Esophagus muscularis mucosa (tissue), 4 donors: ENCODE results near the gene MRPL10.

Experiments used
- EP300 ChIP-seq: sonication (generic); formaldehyde crosslinking; IDR thresholded peaks from one replicate; pipeline ENCODE4 v1.6.1; 2017; ENCODE audit warnings: antibody characterized with exemption
- POLR2A ChIP-seq: fragments of 450-650 bp; IDR thresholded peaks from one replicate; pipeline ENCODE4 v1.6.1; 2017; ENCODE audit warnings: antibody characterized with exemption, moderate library complexity, mild to moderate bottlenecking, low read depth
- POLR2AphosphoS5 ChIP-seq, 2 donors: sonication (generic); formaldehyde crosslinking; IDR thresholded peaks; one replicate each; pipeline ENCODE4 v1.6.1; 2017; ENCODE audit warnings: antibody characterized with exemption in 2 of 2
- TF ChIP-seq, protein P1 (sequence below), 3 experiments: fragments of 200-600 bp in 2 of 3; fragments of 450-650 bp in 1 of 3; sonication (generic) in 2 of 3; IDR thresholded peaks; one replicate each; pipeline ENCODE4 v1.5.1; 2017 to 2019; ENCODE audit warnings: antibody characterized with exemption in 3 of 3, mild to moderate bottlenecking in 2 of 3, moderate library complexity in 1 of 3

DNA sequence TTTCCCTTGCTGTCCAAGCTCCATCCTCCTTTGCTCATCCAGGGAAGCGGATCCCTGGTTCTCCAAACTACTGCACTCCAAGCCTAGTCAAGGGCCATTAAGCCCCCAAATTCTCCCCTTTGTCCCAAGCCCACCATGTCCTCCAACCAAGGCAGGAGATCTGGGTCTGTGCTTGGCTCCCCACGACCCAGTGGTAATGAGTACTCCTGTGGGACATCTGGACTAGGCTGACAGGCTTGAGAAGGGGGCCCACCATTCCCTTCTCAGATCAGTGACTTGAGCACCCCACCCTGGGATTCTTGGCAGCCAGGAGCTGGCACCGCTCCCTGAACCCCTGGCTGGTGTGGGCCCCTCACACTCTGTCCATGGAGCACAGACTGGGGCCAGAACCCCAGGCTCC, 26.9 kb downstream of the MRPL10 start:
- TF ChIP-seq, protein P1, sequence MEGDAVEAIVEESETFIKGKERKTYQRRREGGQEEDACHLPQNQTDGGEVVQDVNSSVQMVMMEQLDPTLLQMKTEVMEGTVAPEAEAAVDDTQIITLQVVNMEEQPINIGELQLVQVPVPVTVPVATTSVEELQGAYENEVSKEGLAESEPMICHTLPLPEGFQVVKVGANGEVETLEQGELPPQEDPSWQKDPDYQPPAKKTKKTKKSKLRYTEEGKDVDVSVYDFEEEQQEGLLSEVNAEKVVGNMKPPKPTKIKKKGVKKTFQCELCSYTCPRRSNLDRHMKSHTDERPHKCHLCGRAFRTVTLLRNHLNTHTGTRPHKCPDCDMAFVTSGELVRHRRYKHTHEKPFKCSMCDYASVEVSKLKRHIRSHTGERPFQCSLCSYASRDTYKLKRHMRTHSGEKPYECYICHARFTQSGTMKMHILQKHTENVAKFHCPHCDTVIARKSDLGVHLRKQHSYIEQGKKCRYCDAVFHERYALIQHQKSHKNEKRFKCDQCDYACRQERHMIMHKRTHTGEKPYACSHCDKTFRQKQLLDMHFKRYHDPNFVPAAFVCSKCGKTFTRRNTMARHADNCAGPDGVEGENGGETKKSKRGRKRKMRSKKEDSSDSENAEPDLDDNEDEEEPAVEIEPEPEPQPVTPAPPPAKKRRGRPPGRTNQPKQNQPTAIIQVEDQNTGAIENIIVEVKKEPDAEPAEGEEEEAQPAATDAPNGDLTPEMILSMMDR (IDR thresholded peaks at IDR 0.05): no peak
- no peak for TF ChIP-seq EP300
- TF ChIP-seq POLR2A: no peak
- no peak for TF ChIP-seq POLR2AphosphoS5 (IDR thresholded peaks at IDR 0.05)
